HEK293T (cell line): ENCODE results near the gene KLHL29.

Source experiments
- CTCF ChIA-PET: fragments of 350-600 bp; formaldehyde crosslinking; extraction: SDS; loops from one replicate; lab custom pipeline; 2021; ENCODE audit warnings: antibody characterized with exemption, inconsistent platforms; lab: Yijun Ruan, JAX
- POLR2A ChIA-PET: fragments of 350-600 bp; formaldehyde crosslinking; extraction: SDS; loops from one replicate; lab custom pipeline; 2020; ENCODE audit warnings: antibody characterized with exemption, inconsistent platforms; lab: Yijun Ruan, JAX
- DNase-seq: peaks from one replicate; pipeline ENCODE4 v3.0.0; 2012; ENCODE audit warnings: mixed read lengths; ENCODE audit errors: extremely low spot score
- ARNT ChIP-seq: fragments of 450-650 bp; IDR thresholded peaks from 2 replicates; pipeline ENCODE4 v1.6.1; 2017; ENCODE audit warnings: mild to moderate bottlenecking
- BHLHE40 ChIP-seq: fragments of 450-650 bp; IDR thresholded peaks from 2 replicates; pipeline ENCODE4 v1.6.1; 2016; ENCODE audit warnings: mild to moderate bottlenecking, moderate library complexity, borderline replicate concordance
- CTBP1 ChIP-seq: fragments of 450-650 bp; IDR thresholded peaks from 2 replicates; pipeline ENCODE4 v1.6.1; 2016; ENCODE audit warnings: borderline replicate concordance
- ELF4 ChIP-seq: fragments of 450-650 bp; IDR thresholded peaks from 2 replicates; pipeline ENCODE4 v1.6.1; 2017; ENCODE audit warnings: antibody characterized with exemption
- FOXA1 ChIP-seq: fragments of 450-650 bp; IDR thresholded peaks from 2 replicates; pipeline ENCODE4 v1.6.1; 2016; ENCODE audit warnings: mild to moderate bottlenecking
- FOXK2 ChIP-seq: fragments of 450-650 bp; IDR thresholded peaks from 2 replicates; pipeline ENCODE4 v1.6.1; 2016; ENCODE audit warnings: mild to moderate bottlenecking
- FOXM1 ChIP-seq: fragments of 450-650 bp; IDR thresholded peaks from 2 replicates; pipeline ENCODE4 v1.6.1; 2017; ENCODE audit warnings: mild to moderate bottlenecking, borderline replicate concordance
- HDGF ChIP-seq: fragments of 450-650 bp; IDR thresholded peaks from 2 replicates; pipeline ENCODE4 v1.6.1; 2017; ENCODE audit warnings: antibody characterized with exemption, borderline replicate concordance
- L3MBTL2 ChIP-seq: fragments of 450-650 bp; conservative IDR thresholded peaks from 2 replicates; pipeline ENCODE4 v1.6.1; 2016; ENCODE audit warnings: mild to moderate bottlenecking
- LEF1 ChIP-seq: fragments of 450-650 bp; IDR thresholded peaks from 2 replicates; pipeline ENCODE4 v1.6.1; 2017; ENCODE audit warnings: mild to moderate bottlenecking, borderline replicate concordance
- NFRKB ChIP-seq: fragments of 450-650 bp; IDR thresholded peaks from 2 replicates; pipeline ENCODE4 v1.6.1; 2016; ENCODE audit warnings: mild to moderate bottlenecking, moderate library complexity
- SP1 ChIP-seq: fragments of 450-650 bp; IDR thresholded peaks from 2 replicates; pipeline ENCODE4 v1.6.1; 2017
- SUZ12 ChIP-seq: fragments of 450-650 bp; IDR thresholded peaks from 2 replicates; pipeline ENCODE4 v1.6.1; 2016; ENCODE audit warnings: mild to moderate bottlenecking
- TARDBP ChIP-seq: fragments of 450-650 bp; IDR thresholded peaks from 2 replicates; pipeline ENCODE4 v1.6.1; 2016
- ZNF384 ChIP-seq: fragments of 450-650 bp; IDR thresholded peaks from 2 replicates; pipeline ENCODE4 v1.6.1; 2016
- TF ChIP-seq, protein P1 (sequence below): fragments of 450-650 bp; IDR thresholded peaks from 2 replicates; pipeline ENCODE4 v1.6.1; 2016

KLHL29 gene

DNA sequence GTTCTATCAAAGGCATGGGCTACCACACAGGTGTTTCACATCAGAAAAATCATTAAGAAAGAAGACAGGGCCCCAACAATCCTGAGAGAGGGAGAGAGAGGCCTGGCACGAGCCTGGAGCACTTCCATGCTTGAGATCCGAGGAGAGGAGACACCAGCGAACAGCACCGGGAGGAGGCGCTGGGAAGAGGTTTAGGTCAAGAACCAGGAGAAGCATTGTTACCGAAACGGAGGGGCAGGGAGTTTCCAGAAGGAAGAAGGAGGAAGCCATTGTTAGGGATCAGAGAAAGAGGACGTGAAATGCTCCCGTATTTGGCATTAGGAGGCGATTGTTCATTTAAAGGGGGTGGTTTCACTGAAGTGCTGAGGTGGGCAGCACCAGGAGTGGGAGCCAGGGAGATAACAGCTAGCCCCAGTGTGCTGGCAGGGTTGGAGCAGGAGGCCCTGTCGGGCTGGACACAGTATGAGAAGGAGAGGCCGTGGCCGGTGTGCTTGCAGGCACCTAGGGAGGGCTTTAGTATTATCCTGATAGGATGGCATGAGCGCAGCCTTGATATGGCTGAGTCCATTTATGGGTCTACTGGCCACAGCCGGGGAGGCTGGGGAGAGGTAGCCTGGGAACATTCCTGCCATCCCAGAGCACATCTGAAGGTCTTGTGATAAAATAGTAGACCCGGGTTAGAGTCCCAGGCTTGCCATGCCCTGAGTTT is 244.9 kb downstream of the KLHL29 start:
- ChIA-PET POLR2A (no interaction called here), CTCF (no interaction called here)
- no peak for DNase-seq
- no peak for TF ChIP-seq ARNT
- no peak for TF ChIP-seq CTBP1
- TF ChIP-seq, protein P1, sequence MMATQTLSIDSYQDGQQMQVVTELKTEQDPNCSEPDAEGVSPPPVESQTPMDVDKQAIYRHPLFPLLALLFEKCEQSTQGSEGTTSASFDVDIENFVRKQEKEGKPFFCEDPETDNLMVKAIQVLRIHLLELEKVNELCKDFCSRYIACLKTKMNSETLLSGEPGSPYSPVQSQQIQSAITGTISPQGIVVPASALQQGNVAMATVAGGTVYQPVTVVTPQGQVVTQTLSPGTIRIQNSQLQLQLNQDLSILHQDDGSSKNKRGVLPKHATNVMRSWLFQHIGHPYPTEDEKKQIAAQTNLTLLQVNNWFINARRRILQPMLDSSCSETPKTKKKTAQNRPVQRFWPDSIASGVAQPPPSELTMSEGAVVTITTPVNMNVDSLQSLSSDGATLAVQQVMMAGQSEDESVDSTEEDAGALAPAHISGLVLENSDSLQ: no peak
- no peak for TF ChIP-seq BHLHE40
- no peak for TF ChIP-seq HDGF
- no peak for TF ChIP-seq L3MBTL2
- TF ChIP-seq TARDBP: no peak
- TF ChIP-seq ELF4: no peak
- no peak for TF ChIP-seq SP1
- TF ChIP-seq ZNF384: no peak
- TF ChIP-seq NFRKB: no peak
- TF ChIP-seq FOXM1: no peak
- no peak for TF ChIP-seq SUZ12
- TF ChIP-seq FOXA1: no peak
- no peak for TF ChIP-seq LEF1
- no peak for TF ChIP-seq FOXK2

DNA sequence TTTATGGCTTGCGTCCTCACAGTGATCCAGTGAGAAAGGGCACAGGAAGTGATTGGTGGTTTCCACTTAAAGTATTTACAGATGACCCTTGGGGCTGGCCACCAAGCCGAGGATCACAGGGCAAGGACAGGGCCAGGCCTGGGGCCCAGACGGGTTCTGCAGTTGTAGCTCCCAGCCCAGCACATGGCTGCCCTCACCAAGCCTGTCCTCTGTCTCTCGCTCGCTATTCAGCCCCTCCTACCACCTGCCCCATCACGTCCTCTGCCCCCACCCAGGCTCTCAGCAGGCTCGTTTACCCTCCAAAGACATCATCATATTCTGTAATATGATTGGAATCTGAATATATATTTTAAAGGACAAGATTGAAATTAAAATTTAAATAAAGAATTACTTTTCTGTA is 246.0 kb downstream of the KLHL29 start:
- TF ChIP-seq, protein P1: no peak
- TF ChIP-seq ZNF384 (no peak), L3MBTL2 (no peak), CTBP1 (no peak), LEF1 (no peak), FOXK2 (no peak), SP1 (no peak), ELF4 (no peak), FOXM1 (no peak)
- no peak for DNase-seq
- ChIA-PET CTCF (no interaction called here), POLR2A (no interaction called here)

DNA sequence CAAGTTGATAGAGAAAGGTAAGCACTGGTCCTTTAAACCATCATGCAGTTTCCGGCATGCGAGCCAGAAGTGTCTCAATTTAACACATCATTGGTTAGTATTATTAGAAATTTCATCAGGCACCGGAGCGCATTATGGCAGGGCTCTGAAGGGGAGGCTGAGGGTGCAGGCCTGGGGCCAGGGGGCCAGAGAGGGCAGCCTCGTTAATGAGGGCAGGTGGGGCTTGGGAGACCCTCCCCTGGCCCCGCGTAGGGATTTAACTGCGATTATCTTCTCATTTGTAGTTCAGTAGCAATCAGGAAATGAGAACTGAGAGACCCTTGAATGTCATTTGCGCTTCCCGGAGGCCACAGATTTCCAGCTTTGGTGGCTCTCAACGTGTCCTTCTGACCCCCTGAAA is 246.4 kb downstream of the KLHL29 start:
- DNase-seq: no peak
- TF ChIP-seq BHLHE40 (no peak), ARNT (no peak)
- ChIA-PET POLR2A (no interaction called here), CTCF (no interaction called here)

DNA sequence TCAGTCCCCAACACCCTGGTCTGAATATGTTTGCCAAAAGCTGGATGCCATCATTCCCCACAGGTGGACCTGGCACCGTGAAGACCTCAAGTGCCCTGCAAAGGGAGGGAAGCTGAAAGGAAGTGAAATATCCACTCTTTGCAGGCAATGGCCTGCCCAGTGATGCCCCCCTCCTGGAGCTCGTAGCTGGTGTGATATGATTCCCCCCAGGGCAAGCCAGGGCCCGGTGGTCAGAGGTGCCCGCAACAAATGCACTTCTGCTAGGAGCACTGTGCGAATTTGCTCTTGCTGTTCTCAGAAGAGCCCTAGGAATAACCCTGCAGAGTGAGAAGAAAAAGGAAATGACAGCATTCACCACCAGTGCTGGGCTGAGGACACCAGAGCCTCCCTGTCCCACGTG is 247.4 kb downstream of the KLHL29 start:
- ChIA-PET CTCF (no interaction called here), POLR2A (no interaction called here)
- no peak for DNase-seq
- TF ChIP-seq ARNT: no peak
- TF ChIP-seq FOXM1: no peak
- TF ChIP-seq SP1: no peak
- no peak for TF ChIP-seq BHLHE40
- TF ChIP-seq CTBP1: no peak
- TF ChIP-seq L3MBTL2: no peak
- TF ChIP-seq, protein P1: no peak
- no peak for TF ChIP-seq FOXA1
- no peak for TF ChIP-seq FOXK2
- no peak for TF ChIP-seq TARDBP

DNA sequence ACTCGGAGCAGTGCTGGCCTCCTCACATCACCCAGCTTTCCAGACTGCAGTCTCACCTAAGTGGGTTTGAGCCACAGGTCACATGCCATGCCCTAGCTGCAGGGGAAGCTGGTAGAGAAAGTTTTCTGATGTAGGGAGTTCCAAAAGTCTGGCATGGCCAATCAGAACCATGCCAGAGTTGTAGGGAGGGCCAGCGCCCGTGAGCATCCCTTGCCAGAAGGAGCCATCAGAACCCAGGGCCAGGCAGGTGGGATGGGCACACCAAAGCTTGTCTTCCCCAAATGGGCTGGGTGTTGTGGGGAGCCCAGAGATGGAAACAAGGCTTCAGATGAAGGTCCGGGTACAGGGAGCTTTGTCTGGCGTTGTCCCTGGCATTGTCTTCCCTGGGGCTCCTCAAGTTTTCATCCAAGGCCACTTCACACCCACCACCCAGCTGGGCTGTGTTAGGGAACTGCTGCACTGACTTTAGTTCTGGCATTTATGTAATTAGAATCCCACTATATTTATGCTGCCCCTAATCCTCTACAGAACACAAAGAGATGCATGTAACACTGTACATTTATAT is 247.9 kb downstream of the KLHL29 start:
- CTCF ChIA-PET: no interaction called here
- POLR2A ChIA-PET: no interaction called here
- TF ChIP-seq NFRKB: no peak
- TF ChIP-seq HDGF: no peak
- no peak for TF ChIP-seq FOXM1
- no peak for TF ChIP-seq TARDBP
- no peak for TF ChIP-seq LEF1
- TF ChIP-seq SP1: no peak
- TF ChIP-seq L3MBTL2: no peak
- no peak for TF ChIP-seq ARNT
- no peak for TF ChIP-seq CTBP1
- TF ChIP-seq, protein P1: no peak
- DNase-seq: no peak

DNA sequence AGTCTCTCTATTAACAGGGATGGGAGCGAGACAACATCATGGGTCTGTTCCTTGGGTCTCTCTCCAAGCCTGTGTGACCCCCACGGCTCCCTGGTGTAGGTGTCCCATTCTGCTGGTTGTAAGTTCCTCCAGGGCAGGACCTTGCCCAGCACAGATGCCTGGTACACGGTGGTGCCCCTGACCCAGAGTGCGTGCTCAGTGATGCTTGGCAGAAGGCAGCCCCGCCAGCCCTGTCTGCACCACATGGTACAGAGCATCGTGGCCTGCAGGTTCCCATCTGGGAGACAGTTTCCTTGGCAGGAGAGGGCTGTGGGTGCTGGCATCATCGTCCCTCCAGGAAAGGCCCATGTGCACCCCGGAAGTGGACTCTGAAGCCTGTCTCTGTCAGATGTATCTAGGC is 249.0 kb downstream of the KLHL29 start:
- no peak for TF ChIP-seq TARDBP
- no peak for TF ChIP-seq ELF4
- no peak for TF ChIP-seq FOXA1
- no peak for TF ChIP-seq NFRKB
- TF ChIP-seq, protein P1: no peak
- TF ChIP-seq BHLHE40: no peak
- no peak for TF ChIP-seq L3MBTL2
- TF ChIP-seq HDGF: no peak
- no peak for TF ChIP-seq ZNF384
- no peak for TF ChIP-seq FOXK2
- no peak for TF ChIP-seq FOXM1
- no peak for TF ChIP-seq CTBP1
- no peak for TF ChIP-seq SUZ12
- TF ChIP-seq LEF1: no peak
- TF ChIP-seq ARNT: no peak
- no peak for TF ChIP-seq SP1
- ChIA-PET CTCF (no interaction called here), POLR2A (no interaction called here)
- no peak for DNase-seq
